Heart right ventricle (tissue), 16 donors: ENCODE results near the gene DNM3. TPM values are rescaled to one million over a fixed set of nuclear protein-coding genes. Genes with fewer than 3 reads are reported as not detected.
A peak's percentile ranks its signal among the peaks of the same experiment; 100 is the strongest.

Experiments used
- ATAC-seq, 8 donors: fragments of 200-7000 bp; cut with Tn5 transposase; one replicate each; pipeline ENCODE4 v1.9.1; 2020; ENCODE audit warnings: mild to moderate bottlenecking in 8 of 8, moderate library complexity in 8 of 8, moderate number of reproducible peaks in 1 of 8
- DNase-seq, 2 donors: peaks; one replicate each; pipeline ENCODE4 v3.0.0-alpha.2; 2020
- H3K27ac ChIP-seq, 10 donors: fragments of 200-600 bp; sonication (generic) in 2 of 10; one replicate each; pipeline versions ENCODE4 v1.5.0 to v1.8.0; 2020 to 2022; ENCODE audit warnings: mild to moderate bottlenecking in 3 of 10
- H3K27me3 ChIP-seq, 7 donors: fragments of 200-600 bp; one replicate each; pipeline ENCODE4 v1.8.0; 2021 to 2022; ENCODE audit warnings: mild to moderate bottlenecking in 2 of 7
- H3K36me3 ChIP-seq, 9 donors: fragments of 200-600 bp; sonication (generic) in 1 of 9; one replicate each; pipeline versions ENCODE4 v1.5.0 to v1.8.0; 2020 to 2022; ENCODE audit warnings: mild to moderate bottlenecking in 2 of 9
- H3K4me1 ChIP-seq, 9 donors: fragments of 200-600 bp; sonication (generic) in 1 of 9; one replicate each; pipeline versions ENCODE4 v1.5.0 to v1.8.0; 2020 to 2022; ENCODE audit warnings: mild to moderate bottlenecking in 4 of 9
- H3K4me3 ChIP-seq, 10 donors: fragments of 200-600 bp; sonication (generic) in 2 of 10; one replicate each; pipeline versions ENCODE4 v1.5.0 to v1.8.0; 2020 to 2022; ENCODE audit warnings: mild to moderate bottlenecking in 7 of 10, moderate library complexity in 2 of 10
- H3K9me3 ChIP-seq, 11 donors: fragments of 200-600 bp in 10 of 11; sonication (generic) in 2 of 11; one replicate each; pipeline versions ENCODE4 v1.5.0 to v1.8.0; 2013 to 2022; ENCODE audit warnings: mild to moderate bottlenecking in 2 of 11, control low read depth in 1 of 11, moderate library complexity in 1 of 11
- CTCF ChIP-seq, 9 donors: fragments of 200-600 bp; sonication (generic) in 2 of 9; IDR thresholded peaks; one replicate each; pipeline versions ENCODE4 v1.5.0 to v1.8.0; 2021 to 2022; ENCODE audit warnings: antibody characterized with exemption in 9 of 9, mild to moderate bottlenecking in 5 of 9, moderate library complexity in 1 of 9
- WGBS, 2 donors: extraction: QIAGEN DNeasy Blood & Tissue Kit; methylation state at CpG; one replicate each; pipeline ENCODE4 v1.1.7; 2013; ENCODE audit warnings: inconsistent platforms in 1 of 2; 5-methylcytosine and 5-hydroxymethylcytosine counted together
- intact Hi-C, 10 donors: fragments of 100-400 bp; cut with DNase I; formaldehyde crosslinking; loops; one replicate each; pipeline versions ENCODE4 v1.11.1 to v1.14.2; 2022
- polyA plus RNA-seq, 2 donors: library from polyadenylated mRNA; stranded (reverse); fragments of 200-250 nt; gene quantifications; one replicate each; pipeline ENCODE4 v1.2.3, GENCODE V29; 2013
- total RNA-seq, 10 donors: library from RNA; stranded (reverse); fragmentation: NEBNext Ultra II Directional in 3 of 10; extraction: Animal tissue kit (Norgen Biotek cat#: 25700) in 3 of 10; gene quantifications; one replicate each; pipeline versions ENCODE4 v1.2.1 to v1.2.4, GENCODE V29; 2021 to 2023
- donor health status: Arrhythmogenic right ventricular cardiomyopathy.
- donor health status: ischemic (EF 13 %, LVEDD 7.1; RV severe dilation, severe dysfunction).
- donor health status: healthy with polysubstance abuse.
- donor health status: DM: no; HTN: yes; CAD: no.
- donor health status: DM: no; HTN: no; CAD: no.
- donor health status: ischemic (EF 25% LVEDD 6.9; RV normal size, moderate dysfunction).
- donor health status: ischemic (EF 25% LVEDD 5.7; RV mildly dilated, moderate dysfunction).
- donor health status: healthy.
- donor health status: DM: yes; HTN: yes; CAD: no.
- donor health status: Ischemic cardiomyopathy.
- donor health status: ischemic (EF 35%, LVEDD 5.7; RV mildly dilated, moderate dysfunction).
- donor health status: nonischemic (EF 11% LVEDD 7.7; RV severe dilation, severe dysfunction).
- donor health status: DM: yes; HTN: yes; CAD: no.
- donor health status: PGD.
- donor health status: ischemic (EF 29% LVEDD 5.4; RV normal size, mild dysfunction).
- donor health status: nonischemic (EF 23%, LVEDD 6.1; RV moderate dilation, normal function).

Gene DNM3
- total and polyA plus RNA-seq, 12 donors: 0.77 to 2.8 (median 2.2) TPM

- Histone ChIP-seq H3K36me3 (no peaks in the 10 kb centered on the region), H3K4me1 (peaks cover 0 to 10% (median 5%) of the 10 kb centered on the region in 9 donors), H3K27ac (no peak overlapping the region), H3K9me3 (no peaks in the 10 kb centered on the region), H3K4me3 (no peak overlapping the region), H3K27me3 (no peaks in the 10 kb centered on the region)
- ATAC-seq (peak in 5 of 8 donors; percentile 39 to 77 (median 47)), DNase-seq (peak in 1 of 2 donors; percentile 30)
- 72% methylated on average over 5 of the region's 5 CpGs for WGBS, 2 donors
- intact Hi-C loops: loop anchor here in 2 of 10 donors (10.0 kb wide), 2 partner anchors 327 to 627 kb away; no protein-coding TSS in a partner anchor
- TF ChIP-seq CTCF (IDR thresholded peaks at IDR 0.05): no peak
These were observed 580.8 kb downstream of the DNM3 start for GRCh38 chr1:172421974-172422604.

DNA sequence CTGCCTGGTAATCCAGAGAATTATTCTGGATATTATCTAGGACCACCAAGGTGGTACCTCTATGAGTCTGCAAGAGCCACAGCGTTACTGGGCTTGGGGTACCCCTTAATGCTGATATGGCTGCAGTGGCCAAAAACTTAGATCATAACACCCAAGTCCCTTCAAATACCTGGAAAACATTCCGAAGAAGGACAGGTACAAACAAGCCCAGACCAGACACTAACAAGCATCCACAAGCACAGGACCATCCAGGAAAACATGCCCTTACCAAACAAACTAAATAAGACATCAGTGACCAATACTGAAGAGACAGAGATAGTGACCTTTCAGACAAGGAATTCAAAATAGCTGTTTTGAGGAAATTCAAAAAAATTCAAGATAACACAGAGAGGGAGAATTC lies 582.0 kb downstream of the DNM3 start:
- TF ChIP-seq CTCF (IDR thresholded peaks at IDR 0.05): no peak

DNA sequence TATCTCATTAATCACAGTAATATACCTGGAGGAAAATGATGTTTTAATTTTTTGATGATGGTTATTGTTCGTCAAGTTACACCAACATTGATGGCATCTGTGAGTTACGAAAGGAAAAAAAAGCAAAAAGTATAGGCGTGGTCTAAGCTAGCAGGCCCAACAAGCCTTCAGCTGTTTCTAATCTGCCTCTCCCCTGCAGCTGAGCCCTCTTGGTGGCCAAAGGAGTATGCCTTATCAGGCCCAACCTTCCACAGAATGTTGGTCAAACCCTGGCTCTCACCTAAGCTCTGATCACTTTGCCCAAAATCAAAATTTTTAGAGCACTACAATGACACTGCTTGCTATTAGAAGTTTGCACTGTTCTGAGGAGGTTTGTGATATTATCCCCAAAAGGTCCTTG lies 584.0 kb downstream of the DNM3 start:
- no peak for ATAC-seq

More for the DNA sequence above, 582.0 kb downstream of the DNM3 start:
- ATAC-seq (no peak), DNase-seq (no peak)
- no peaks in the 10 kb centered on the region for H3K36me3 ChIP-seq
- no peak overlapping the region for H3K4me3 ChIP-seq
- no peaks in the 10 kb centered on the region for H3K27me3 ChIP-seq
- peaks cover 0 to 17% (median 5%) of the 10 kb centered on the region in 9 donors for H3K4me1 ChIP-seq
- H3K9me3 ChIP-seq: no peaks in the 10 kb centered on the region
- intact Hi-C loops: loop anchor here in 2 of 10 donors (10.0 kb wide), 2 partner anchors 329 to 629 kb away; no protein-coding TSS in a partner anchor
- no peak overlapping the region for H3K27ac ChIP-seq
- 96 to 97% methylated on average over 2 of the region's 2 CpGs for WGBS, 2 donors

DNA sequence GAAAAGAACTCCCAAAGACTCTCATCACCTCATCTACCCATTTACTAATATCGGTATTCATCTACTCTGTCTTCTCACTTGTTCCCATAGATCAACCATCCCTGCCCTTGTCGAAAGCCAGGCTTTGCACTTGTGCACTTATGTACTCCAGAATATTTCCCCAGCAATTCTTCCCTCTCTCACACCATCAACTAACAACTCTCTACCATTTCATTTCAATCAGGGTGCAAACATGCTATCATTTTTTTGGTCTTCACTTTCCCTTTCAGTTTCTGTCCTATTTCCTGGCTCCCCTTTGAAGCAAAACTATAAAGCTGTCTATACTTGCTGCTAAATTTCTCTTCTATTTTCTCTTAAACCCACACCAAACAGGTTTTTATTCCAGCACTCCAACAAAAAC lies 585.9 kb downstream of the DNM3 start:
- Histone ChIP-seq H3K4me1 (peaks cover 0 to 11% (median 0%) of the 10 kb centered on the region in 9 donors), H3K27me3 (no peaks in the 10 kb centered on the region), H3K4me3 (no peak overlapping the region), H3K36me3 (no peaks in the 10 kb centered on the region), H3K27ac (no peak overlapping the region), H3K9me3 (no peaks in the 10 kb centered on the region)
- TF ChIP-seq CTCF (IDR thresholded peaks at IDR 0.05): no peak
- intact Hi-C loops: loop anchor here in 2 of 10 donors (10.0 kb wide), 2 partner anchors 332 to 632 kb away; no protein-coding TSS in a partner anchor
- no peak for ATAC-seq
- WGBS, 2 donors: 95 to 96% methylated on average over 2 of the region's 2 CpGs
- DNase-seq: no peak

More for the DNA sequence above, 584.0 kb downstream of the DNM3 start:
- Histone ChIP-seq H3K9me3 (no peaks in the 10 kb centered on the region), H3K27ac (no peak overlapping the region), H3K4me3 (no peak overlapping the region), H3K4me1 (peaks cover 0 to 17% (median 5%) of the 10 kb centered on the region in 9 donors), H3K27me3 (no peaks in the 10 kb centered on the region), H3K36me3 (no peaks in the 10 kb centered on the region)
- no peak for DNase-seq
- no peak for TF ChIP-seq CTCF (IDR thresholded peaks at IDR 0.05)
- intact Hi-C loops: loop anchor here in 2 of 10 donors (10.0 kb wide), 2 partner anchors 331 to 631 kb away; no protein-coding TSS in a partner anchor
- 91 to 96% methylated on average over 3 of the region's 3 CpGs for WGBS, 2 donors
